A673 (cell line): ENCODE results near the gene NTSR2.

Experiments used
- EZH2 ChIP-seq: fragments of 200-600 bp; sonication (generic); IDR thresholded peaks from 2 replicates; pipeline ENCODE4 v1.6.1; 2017; ENCODE audit warnings: borderline replicate concordance, low read depth, mild to moderate bottlenecking, mixed read lengths, antibody characterized with exemption, low read length; ENCODE audit not compliant: poor library complexity, severe bottlenecking
- TF ChIP-seq, protein P1 (sequence below): fragments of 300-800, 200-600 bp; sonication (generic); conservative IDR thresholded peaks from 2 replicates; pipeline ENCODE4 v1.5.1; 2017; ENCODE audit warnings: low read depth, mild to moderate bottlenecking, antibody characterized with exemption, low read length, moderate library complexity, mixed read lengths

DNA sequence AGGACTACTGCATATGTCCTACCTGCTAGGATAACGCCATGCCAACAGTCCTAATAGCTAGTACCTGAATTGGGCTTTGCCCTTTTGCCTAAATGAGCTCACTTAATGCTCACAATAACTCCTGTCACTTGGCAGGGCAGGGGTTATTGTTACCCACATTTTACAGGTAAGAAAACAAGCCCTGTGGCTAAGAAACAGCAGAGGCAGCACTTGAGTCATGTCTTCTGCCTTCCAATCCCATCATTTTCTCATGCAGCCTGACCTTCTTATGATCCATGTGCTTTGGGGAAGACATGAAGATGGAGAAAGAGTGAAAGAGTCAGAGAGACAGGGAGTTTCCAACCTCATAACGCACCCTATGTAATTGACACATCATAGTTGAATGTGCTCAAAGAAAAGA is 42.9 kb upstream of the NTSR2 start:
- TF ChIP-seq, protein P1, sequence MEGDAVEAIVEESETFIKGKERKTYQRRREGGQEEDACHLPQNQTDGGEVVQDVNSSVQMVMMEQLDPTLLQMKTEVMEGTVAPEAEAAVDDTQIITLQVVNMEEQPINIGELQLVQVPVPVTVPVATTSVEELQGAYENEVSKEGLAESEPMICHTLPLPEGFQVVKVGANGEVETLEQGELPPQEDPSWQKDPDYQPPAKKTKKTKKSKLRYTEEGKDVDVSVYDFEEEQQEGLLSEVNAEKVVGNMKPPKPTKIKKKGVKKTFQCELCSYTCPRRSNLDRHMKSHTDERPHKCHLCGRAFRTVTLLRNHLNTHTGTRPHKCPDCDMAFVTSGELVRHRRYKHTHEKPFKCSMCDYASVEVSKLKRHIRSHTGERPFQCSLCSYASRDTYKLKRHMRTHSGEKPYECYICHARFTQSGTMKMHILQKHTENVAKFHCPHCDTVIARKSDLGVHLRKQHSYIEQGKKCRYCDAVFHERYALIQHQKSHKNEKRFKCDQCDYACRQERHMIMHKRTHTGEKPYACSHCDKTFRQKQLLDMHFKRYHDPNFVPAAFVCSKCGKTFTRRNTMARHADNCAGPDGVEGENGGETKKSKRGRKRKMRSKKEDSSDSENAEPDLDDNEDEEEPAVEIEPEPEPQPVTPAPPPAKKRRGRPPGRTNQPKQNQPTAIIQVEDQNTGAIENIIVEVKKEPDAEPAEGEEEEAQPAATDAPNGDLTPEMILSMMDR, result no peak
- TF ChIP-seq EZH2, result no peak
